Osteocyte (in vitro differentiated cells): ENCODE measurements around the gene CACNA2D3. TPM values are rescaled to one million over a fixed set of nuclear protein-coding genes. Genes with fewer than 3 reads are reported as not detected.

Experiments used
- DNase-seq: peaks from one replicate; pipeline ENCODE4 v3.0.0; 2021; ENCODE audit warnings: mixed read lengths; ENCODE audit not compliant: unreplicated experiment; ENCODE audit errors: extremely low spot score
- H3K27ac Mint-ChIP-seq: one replicate; pipeline ENCODE4 v1.8.0; 2021; ENCODE audit warnings: mild to moderate bottlenecking, mixed read lengths; ENCODE audit not compliant: unreplicated experiment
- H3K27me3 Mint-ChIP-seq: one replicate; pipeline ENCODE4 v1.8.0; 2021; ENCODE audit warnings: mixed read lengths; ENCODE audit not compliant: unreplicated experiment
- H3K36me3 Mint-ChIP-seq: one replicate; pipeline ENCODE4 v1.8.0; 2021; ENCODE audit warnings: mixed read lengths; ENCODE audit not compliant: unreplicated experiment
- H3K4me1 Mint-ChIP-seq: one replicate; pipeline ENCODE4 v1.8.0; 2021; ENCODE audit warnings: mixed read lengths; ENCODE audit not compliant: unreplicated experiment
- H3K4me3 Mint-ChIP-seq: one replicate; pipeline ENCODE4 v1.8.0; 2021; ENCODE audit warnings: mild to moderate bottlenecking, moderate library complexity, mixed read lengths; ENCODE audit not compliant: unreplicated experiment
- H3K9me3 Mint-ChIP-seq: one replicate; pipeline ENCODE4 v1.8.0; 2021; ENCODE audit warnings: mixed read lengths; ENCODE audit not compliant: unreplicated experiment
- total RNA-seq: library from RNA; stranded (reverse); gene quantifications from 2 replicates; pipeline ENCODE4 v1.2.1, GENCODE V29; 2021
- TF ChIP-seq, protein P1 (sequence below): fragments of 200-600 bp; sonication (generic); IDR thresholded peaks from 2 replicates; pipeline ENCODE4 v1.5.0; 2021; ENCODE audit warnings: antibody characterized with exemption, mild to moderate bottlenecking, moderate library complexity

The CACNA2D3 gene
- total RNA-seq, 1 donor from 2014 or later = 0.46 TPM

DNA sequence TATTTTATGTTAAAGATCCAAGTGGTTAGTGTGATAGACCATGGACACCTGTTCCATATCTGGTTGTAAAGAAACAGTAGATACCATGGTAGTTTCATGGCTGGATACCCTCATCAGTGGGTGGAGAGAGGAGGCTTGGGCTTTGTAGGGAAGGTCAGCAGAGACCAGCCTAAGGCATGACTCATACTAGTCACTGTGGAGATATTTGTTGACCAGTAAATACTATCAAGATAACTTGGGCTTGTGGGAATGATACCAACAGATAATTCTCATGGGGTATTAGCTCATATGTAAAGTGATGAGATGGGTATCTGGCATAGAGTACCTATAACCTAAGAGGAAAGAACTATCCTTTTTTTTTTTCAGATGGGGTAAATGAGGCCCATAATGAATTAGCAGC lies 354.5 kb downstream of the CACNA2D3 start:
- Mint-ChIP-seq H3K4me3 (no peak overlapping the region), H3K27me3 (no peaks in the 10 kb centered on the region), H3K36me3 (no peaks in the 10 kb centered on the region), H3K9me3 (peaks cover 40% of the 10 kb centered on the region), H3K27ac (no peak overlapping the region), H3K4me1 (no peaks in the 10 kb centered on the region)
- DNase-seq = no peak
- TF ChIP-seq, protein P1, sequence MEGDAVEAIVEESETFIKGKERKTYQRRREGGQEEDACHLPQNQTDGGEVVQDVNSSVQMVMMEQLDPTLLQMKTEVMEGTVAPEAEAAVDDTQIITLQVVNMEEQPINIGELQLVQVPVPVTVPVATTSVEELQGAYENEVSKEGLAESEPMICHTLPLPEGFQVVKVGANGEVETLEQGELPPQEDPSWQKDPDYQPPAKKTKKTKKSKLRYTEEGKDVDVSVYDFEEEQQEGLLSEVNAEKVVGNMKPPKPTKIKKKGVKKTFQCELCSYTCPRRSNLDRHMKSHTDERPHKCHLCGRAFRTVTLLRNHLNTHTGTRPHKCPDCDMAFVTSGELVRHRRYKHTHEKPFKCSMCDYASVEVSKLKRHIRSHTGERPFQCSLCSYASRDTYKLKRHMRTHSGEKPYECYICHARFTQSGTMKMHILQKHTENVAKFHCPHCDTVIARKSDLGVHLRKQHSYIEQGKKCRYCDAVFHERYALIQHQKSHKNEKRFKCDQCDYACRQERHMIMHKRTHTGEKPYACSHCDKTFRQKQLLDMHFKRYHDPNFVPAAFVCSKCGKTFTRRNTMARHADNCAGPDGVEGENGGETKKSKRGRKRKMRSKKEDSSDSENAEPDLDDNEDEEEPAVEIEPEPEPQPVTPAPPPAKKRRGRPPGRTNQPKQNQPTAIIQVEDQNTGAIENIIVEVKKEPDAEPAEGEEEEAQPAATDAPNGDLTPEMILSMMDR = no peak

DNA sequence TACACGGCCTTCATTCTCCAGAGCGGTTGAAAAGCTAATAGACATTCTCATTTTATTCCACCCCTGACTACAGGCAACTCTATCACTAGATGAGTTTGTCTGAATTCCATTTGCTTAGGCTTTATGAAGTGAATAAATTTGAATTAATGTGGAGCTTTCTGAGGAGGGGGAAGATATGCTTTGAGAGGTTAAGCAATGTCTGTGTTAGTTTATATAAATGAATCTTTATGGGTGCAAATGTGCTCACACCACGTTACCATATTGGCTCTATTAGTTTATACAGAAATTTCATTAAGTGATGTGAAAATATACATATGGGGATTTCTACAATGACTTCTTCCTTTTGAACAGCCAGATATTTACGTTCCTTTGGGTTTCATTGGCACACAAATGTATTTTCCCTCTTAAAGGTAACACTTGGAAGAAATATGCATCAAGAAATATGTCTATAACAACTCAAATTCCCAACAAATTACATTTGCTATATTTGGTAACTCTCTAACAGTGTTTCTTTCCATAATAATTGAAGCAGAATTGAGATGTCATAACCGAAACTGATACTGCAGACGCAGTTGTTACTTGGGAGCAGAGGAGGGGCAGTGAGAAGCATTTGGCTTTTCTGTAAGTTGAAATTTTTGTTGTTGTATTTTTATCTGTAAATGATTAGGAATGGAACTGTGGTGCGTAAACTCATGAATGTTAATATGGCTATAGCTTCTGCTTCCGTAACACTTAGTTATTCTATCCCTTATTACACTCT lies 359.4 kb downstream of the CACNA2D3 start:
- Mint-ChIP-seq H3K36me3 (no peaks in the 10 kb centered on the region), H3K4me1 (no peaks in the 10 kb centered on the region), H3K27me3 (no peaks in the 10 kb centered on the region), H3K27ac (no peak overlapping the region), H3K9me3 (peaks cover 34% of the 10 kb centered on the region), H3K4me3 (no peak overlapping the region)
- TF ChIP-seq, protein P1 = no peak
- DNase-seq = no peak

DNA sequence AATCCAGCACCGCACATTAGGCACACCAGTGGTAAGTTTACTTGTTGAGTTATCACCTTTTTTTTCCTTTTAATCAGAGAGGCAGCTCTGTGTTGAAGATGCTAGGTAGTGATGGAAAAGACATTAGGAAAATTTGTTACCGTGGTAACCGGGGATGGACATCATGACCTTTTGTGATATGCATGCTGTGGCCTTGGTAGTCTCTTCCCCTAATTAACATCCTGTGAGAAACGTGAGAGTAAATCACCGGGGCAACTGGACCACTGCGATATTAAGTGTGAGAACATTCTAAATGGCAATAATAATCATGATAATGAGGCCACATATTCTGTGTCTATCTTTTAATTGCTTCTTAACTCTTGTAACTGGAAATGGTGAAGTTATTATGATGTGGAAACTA lies 362.0 kb downstream of the CACNA2D3 start:
- TF ChIP-seq, protein P1 = no peak
- Mint-ChIP-seq H3K9me3 (peaks cover 42% of the 10 kb centered on the region), H3K27me3 (no peaks in the 10 kb centered on the region), H3K4me3 (no peak overlapping the region), H3K36me3 (no peaks in the 10 kb centered on the region), H3K4me1 (no peaks in the 10 kb centered on the region), H3K27ac (no peak overlapping the region)
- DNase-seq = no peak

DNA sequence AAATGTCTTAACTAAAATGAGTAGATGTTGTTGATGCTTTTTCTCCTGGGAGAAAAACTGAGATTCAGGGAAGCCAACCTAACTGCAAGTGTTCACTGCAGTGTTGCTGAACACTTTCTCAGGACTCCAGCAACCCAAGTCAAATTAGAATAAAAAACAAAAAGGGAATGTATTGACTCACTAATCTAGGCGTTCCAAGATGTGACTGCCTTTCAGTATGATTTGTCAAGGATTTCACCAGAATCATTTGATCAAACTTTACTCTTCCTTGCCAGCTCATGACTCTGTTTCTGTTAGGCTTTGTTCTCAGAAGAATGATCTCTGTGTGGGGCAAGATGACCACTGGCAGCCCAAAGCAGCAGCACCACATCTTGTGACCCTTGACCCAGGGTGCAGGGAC lies 364.0 kb downstream of the CACNA2D3 start:
- no peak overlapping the region for H3K4me3 Mint-ChIP-seq
- DNase-seq = no peak
- H3K27me3 Mint-ChIP-seq = no peaks in the 10 kb centered on the region
- no peak overlapping the region for H3K27ac Mint-ChIP-seq
- H3K4me1 Mint-ChIP-seq = no peaks in the 10 kb centered on the region
- H3K9me3 Mint-ChIP-seq = peaks cover 49% of the 10 kb centered on the region
- TF ChIP-seq, protein P1 = no peak
- H3K36me3 Mint-ChIP-seq = no peaks in the 10 kb centered on the region

DNA sequence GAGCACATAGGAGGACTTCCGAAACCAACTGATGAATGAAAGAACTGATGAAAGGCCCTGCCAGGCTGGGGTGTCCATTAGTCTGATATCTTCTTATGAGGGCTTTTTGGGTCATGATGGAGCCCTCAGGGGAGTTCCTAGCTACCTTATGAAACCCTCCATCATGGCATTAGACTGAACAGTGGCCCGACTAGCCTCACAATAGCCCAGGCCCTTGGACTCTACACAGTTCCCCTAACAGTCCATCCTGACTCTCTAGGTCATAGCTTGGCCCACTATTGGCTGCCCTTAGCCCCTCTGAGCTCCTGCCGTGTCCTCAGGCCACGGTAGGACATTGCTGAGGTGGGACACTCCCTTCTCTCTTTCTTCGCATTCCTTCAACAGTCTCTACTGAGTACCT lies 365.9 kb downstream of the CACNA2D3 start:
- no peak overlapping the region for H3K4me3 Mint-ChIP-seq
- peaks cover 44% of the 10 kb centered on the region for H3K9me3 Mint-ChIP-seq

More for the DNA sequence above, 365.9 kb downstream of the CACNA2D3 start:
- TF ChIP-seq, protein P1 = no peak
- no peaks in the 10 kb centered on the region for H3K36me3 Mint-ChIP-seq
- no peak for DNase-seq
- no peaks in the 10 kb centered on the region for H3K27me3 Mint-ChIP-seq
- no peak overlapping the region for H3K27ac Mint-ChIP-seq
- no peaks in the 10 kb centered on the region for H3K4me1 Mint-ChIP-seq
